ENCODE measurements around the gene FOLR2.

DNA sequence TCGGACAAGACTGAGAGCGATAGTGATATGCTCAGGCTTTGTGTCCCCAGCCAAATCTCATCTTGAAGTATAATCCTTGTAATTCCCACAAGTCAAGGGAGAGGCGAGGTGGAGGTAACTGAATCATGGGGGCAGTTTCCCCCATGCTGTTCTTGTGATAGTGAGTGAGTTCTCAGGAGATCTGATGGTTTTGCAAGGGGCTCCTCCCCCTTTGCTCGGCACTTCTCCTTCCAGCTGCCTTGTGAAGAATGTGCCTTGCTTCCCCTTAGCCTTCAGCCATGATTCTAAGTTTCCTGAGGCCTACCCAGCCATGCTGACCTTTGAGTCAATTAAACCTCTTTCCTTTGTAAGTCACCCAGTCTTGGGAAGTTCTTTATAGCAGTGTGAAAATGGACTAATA is 7.5 kb upstream of the FOLR2 start:
- TF ChIP-seq, protein P1, sequence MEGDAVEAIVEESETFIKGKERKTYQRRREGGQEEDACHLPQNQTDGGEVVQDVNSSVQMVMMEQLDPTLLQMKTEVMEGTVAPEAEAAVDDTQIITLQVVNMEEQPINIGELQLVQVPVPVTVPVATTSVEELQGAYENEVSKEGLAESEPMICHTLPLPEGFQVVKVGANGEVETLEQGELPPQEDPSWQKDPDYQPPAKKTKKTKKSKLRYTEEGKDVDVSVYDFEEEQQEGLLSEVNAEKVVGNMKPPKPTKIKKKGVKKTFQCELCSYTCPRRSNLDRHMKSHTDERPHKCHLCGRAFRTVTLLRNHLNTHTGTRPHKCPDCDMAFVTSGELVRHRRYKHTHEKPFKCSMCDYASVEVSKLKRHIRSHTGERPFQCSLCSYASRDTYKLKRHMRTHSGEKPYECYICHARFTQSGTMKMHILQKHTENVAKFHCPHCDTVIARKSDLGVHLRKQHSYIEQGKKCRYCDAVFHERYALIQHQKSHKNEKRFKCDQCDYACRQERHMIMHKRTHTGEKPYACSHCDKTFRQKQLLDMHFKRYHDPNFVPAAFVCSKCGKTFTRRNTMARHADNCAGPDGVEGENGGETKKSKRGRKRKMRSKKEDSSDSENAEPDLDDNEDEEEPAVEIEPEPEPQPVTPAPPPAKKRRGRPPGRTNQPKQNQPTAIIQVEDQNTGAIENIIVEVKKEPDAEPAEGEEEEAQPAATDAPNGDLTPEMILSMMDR (optimal IDR thresholded peaks at IDR 0.05 in 1 of 3, IDR thresholded peaks at IDR 0.05 in 1 of 3, conservative IDR thresholded peaks at IDR 0.05 in 1 of 3; ENCODE audit: extremely low read depth in 1 of 3, insufficient read depth in 2 of 3, low read length in 3 of 3) = no peak
- no peak for TF ChIP-seq EZH2 (IDR thresholded peaks at IDR 0.05; ENCODE audit: low read length)

Measured in keratinocyte (primary cell).